ENCODE measurements around the gene MRS2. TPM values are rescaled to one million over a fixed set of nuclear protein-coding genes. Genes with fewer than 3 reads are reported as not detected.

The MRS2 gene
- total RNA-seq, 1 donor from 2014 or later: 18.5 TPM

GRCh38 chr6:24439858-24440539, 37.3 kb downstream of the MRS2 start:
- no peaks in the 10 kb centered on the region for H3K9me3 Mint-ChIP-seq (ENCODE audit: unreplicated experiment)
- no peak for TF ChIP-seq CTCF (IDR thresholded peaks at IDR 0.05)
- DNase-seq (ENCODE audit: extremely low spot score, unreplicated experiment): peak; percentile 27
- H3K27me3 Mint-ChIP-seq (ENCODE audit: unreplicated experiment): no peaks in the 10 kb centered on the region
- peaks cover 3% of the 10 kb centered on the region for H3K36me3 Mint-ChIP-seq (ENCODE audit: unreplicated experiment)
- H3K4me3 Mint-ChIP-seq (ENCODE audit: unreplicated experiment): no peak overlapping the region
- no peak overlapping the region for H3K27ac Mint-ChIP-seq (ENCODE audit: unreplicated experiment)
- H3K4me1 Mint-ChIP-seq (ENCODE audit: unreplicated experiment): peaks cover 8% of the 10 kb centered on the region

GRCh38 chr6:24440897-24441598, 38.3 kb downstream of the MRS2 start:
- TF ChIP-seq CTCF (IDR thresholded peaks at IDR 0.05): no peak
- DNase-seq (ENCODE audit: extremely low spot score, unreplicated experiment): no peak
- Mint-ChIP-seq H3K9me3 (ENCODE audit: unreplicated experiment) (no peaks in the 10 kb centered on the region), H3K27ac (ENCODE audit: unreplicated experiment) (no peak overlapping the region), H3K4me3 (ENCODE audit: unreplicated experiment) (no peak overlapping the region), H3K4me1 (ENCODE audit: unreplicated experiment) (peaks cover 8% of the 10 kb centered on the region), H3K27me3 (ENCODE audit: unreplicated experiment) (no peaks in the 10 kb centered on the region), H3K36me3 (ENCODE audit: unreplicated experiment) (peaks cover 3% of the 10 kb centered on the region)

- H3K4me1 Mint-ChIP-seq (ENCODE audit: unreplicated experiment): peaks cover 8% of the 10 kb centered on the region
- H3K4me3 Mint-ChIP-seq (ENCODE audit: unreplicated experiment): no peak overlapping the region
- no peak overlapping the region for H3K27ac Mint-ChIP-seq (ENCODE audit: unreplicated experiment)
- H3K36me3 Mint-ChIP-seq (ENCODE audit: unreplicated experiment): peaks cover 3% of the 10 kb centered on the region
- no peak for DNase-seq (ENCODE audit: extremely low spot score, unreplicated experiment)
- no peak for TF ChIP-seq CTCF (IDR thresholded peaks at IDR 0.05)
- H3K27me3 Mint-ChIP-seq (ENCODE audit: unreplicated experiment): no peaks in the 10 kb centered on the region
- no peaks in the 10 kb centered on the region for H3K9me3 Mint-ChIP-seq (ENCODE audit: unreplicated experiment)
Observed at GRCh38 chr6:24441599-24441904, 38.8 kb downstream of the MRS2 start.

- Mint-ChIP-seq H3K4me1 (ENCODE audit: unreplicated experiment) (peaks cover 8% of the 10 kb centered on the region), H3K27me3 (ENCODE audit: unreplicated experiment) (no peaks in the 10 kb centered on the region), H3K36me3 (ENCODE audit: unreplicated experiment) (no peaks in the 10 kb centered on the region), H3K27ac (ENCODE audit: unreplicated experiment) (no peak overlapping the region), H3K9me3 (ENCODE audit: unreplicated experiment) (no peaks in the 10 kb centered on the region), H3K4me3 (ENCODE audit: unreplicated experiment) (no peak overlapping the region)
- DNase-seq (ENCODE audit: extremely low spot score, unreplicated experiment): peak; percentile 54
- TF ChIP-seq CTCF (IDR thresholded peaks at IDR 0.05): no peak
Observed at GRCh38 chr6:24444588-24444987, 41.9 kb downstream of the MRS2 start.

- DNase-seq (ENCODE audit: extremely low spot score, unreplicated experiment): peak; percentile 42
- Mint-ChIP-seq H3K27ac (ENCODE audit: unreplicated experiment) (no peak overlapping the region), H3K27me3 (ENCODE audit: unreplicated experiment) (no peaks in the 10 kb centered on the region), H3K4me3 (ENCODE audit: unreplicated experiment) (no peak overlapping the region), H3K36me3 (ENCODE audit: unreplicated experiment) (no peaks in the 10 kb centered on the region), H3K4me1 (ENCODE audit: unreplicated experiment) (peaks cover 8% of the 10 kb centered on the region), H3K9me3 (ENCODE audit: unreplicated experiment) (no peaks in the 10 kb centered on the region)
- TF ChIP-seq CTCF (IDR thresholded peaks at IDR 0.05): no peak
Observed at GRCh38 chr6:24445704-24446103, 43.0 kb downstream of the MRS2 start.
